OCI-LY1 (cell line): Measurements from ENCODE around the gene SYNE1.
"Not testable (repeated sequence)": the region's sequence is repeated elsewhere in the genome, so short reads cannot be mapped to it uniquely, and the experiment has no call there.

Source experiments
- H2AFZ ChIP-seq: fragments of 200-600 bp; sonication (generic), shearing (Covaris generic); 2 replicates; pipeline ENCODE4 v1.6.0; 2014; ENCODE audit warnings: antibody characterized with exemption, mild to moderate bottlenecking, low read length
- H3F3A ChIP-seq: fragments of 200-600 bp; sonication (generic), shearing (Covaris generic); 2 replicates; pipeline ENCODE4 v1.6.0; 2014; ENCODE audit warnings: mild to moderate bottlenecking, antibody characterized with exemption, low read length, moderate library complexity; ENCODE audit not compliant: insufficient read depth
- H3K27ac ChIP-seq: fragments of 200-600 bp; sonication (generic); 2 replicates; pipeline ENCODE4 v1.5.1; 2014; ENCODE audit warnings: low read length, mixed run types, mild to moderate bottlenecking, low read depth; ENCODE audit not compliant: poor library complexity, severe bottlenecking
- H3K27me3 ChIP-seq: fragments of 200-600 bp; sonication (generic); 2 replicates; pipeline ENCODE4 v1.6.0; 2014; ENCODE audit warnings: antibody characterized with exemption, mild to moderate bottlenecking, low read length, moderate library complexity; ENCODE audit not compliant: insufficient read depth
- H3K36me3 ChIP-seq: fragments of 200-600 bp; sonication (generic); 2 replicates; pipeline ENCODE4 v1.6.1; 2014; ENCODE audit warnings: mild to moderate bottlenecking, antibody characterized with exemption, low read length, moderate library complexity, mixed read lengths; ENCODE audit not compliant: insufficient read depth
- H3K4me1 ChIP-seq: fragments of 200-600 bp; sonication (generic); 2 replicates; pipeline ENCODE4 v1.5.1; 2014; ENCODE audit warnings: mild to moderate bottlenecking, low read length, moderate library complexity; ENCODE audit not compliant: insufficient read depth, severe bottlenecking
- H3K4me2 ChIP-seq: fragments of 200-600 bp; sonication (generic), shearing (Covaris generic); 2 replicates; pipeline ENCODE4 v1.6.1; 2014; ENCODE audit warnings: low read length
- H3K4me3 ChIP-seq: fragments of 200-600 bp; sonication (generic); 2 replicates; pipeline ENCODE4 v1.5.1; 2014; ENCODE audit warnings: low read length, low read depth, mild to moderate bottlenecking, mixed read lengths; ENCODE audit not compliant: poor library complexity, severe bottlenecking
- H3K79me2 ChIP-seq: fragments of 200-600 bp; shearing (Covaris generic); 2 replicates; pipeline ENCODE4 v1.6.1; 2016; ENCODE audit warnings: mixed run types, low read length, mixed read lengths; ENCODE audit not compliant: insufficient read depth
- H3K9ac ChIP-seq: fragments of 200-600 bp; sonication (generic), shearing (Covaris generic); 2 replicates; pipeline ENCODE4 v1.6.1; 2014; ENCODE audit warnings: mild to moderate bottlenecking, low read length, mixed read lengths
- H3K9me2 ChIP-seq: fragments of 200-600 bp; sonication (generic), shearing (Covaris generic); 2 replicates; pipeline ENCODE4 v1.6.1; 2014; ENCODE audit warnings: low read depth, mild to moderate bottlenecking, low read length, mixed read lengths
- H3K9me3 ChIP-seq: fragments of 200-600 bp; shearing (Covaris generic); 2 replicates; pipeline ENCODE4 v1.6.1; 2014; ENCODE audit warnings: low read length, mixed read lengths
- H4K20me1 ChIP-seq: fragments of 200-600 bp; sonication (generic), shearing (Covaris generic); 2 replicates; pipeline ENCODE4 v1.6.0; 2016; ENCODE audit warnings: mild to moderate bottlenecking, low read length; ENCODE audit not compliant: insufficient read depth
- CTCF ChIP-seq: fragments of 200-600 bp; sonication (generic), shearing (Covaris generic); IDR thresholded peaks from 2 replicates; pipeline ENCODE4 v1.5.1; 2017; ENCODE audit warnings: mild to moderate bottlenecking, antibody characterized with exemption, low read length, moderate library complexity, mixed read lengths
- EZH2 ChIP-seq: fragments of 200-600 bp; sonication (generic), shearing (Covaris generic); IDR thresholded peaks from 2 replicates; pipeline ENCODE4 v1.8.0; 2017; ENCODE audit warnings: borderline replicate concordance, mixed run types, mild to moderate bottlenecking, antibody characterized with exemption, low read length, moderate library complexity, mixed read lengths

Gene SYNE1

DNA sequence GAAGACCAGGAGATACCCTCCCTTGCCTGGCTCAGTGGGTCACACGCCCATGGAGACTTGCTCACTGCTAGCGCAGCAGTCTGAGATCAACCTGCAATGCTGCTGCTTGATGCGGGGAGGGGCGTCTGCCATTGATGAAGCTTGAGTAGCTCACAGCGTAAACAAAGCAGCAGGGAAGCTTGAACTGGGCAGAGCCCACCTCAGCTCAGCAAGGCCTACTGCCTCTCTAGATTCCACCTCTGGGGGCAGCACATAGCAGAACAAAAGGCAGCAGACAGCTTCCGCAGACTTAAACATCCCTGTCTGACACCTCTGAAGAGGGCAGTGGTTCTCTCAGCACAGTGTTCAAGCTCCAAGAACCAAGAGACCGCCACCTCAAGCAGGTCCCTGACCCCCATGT is 558.4 kb downstream of the SYNE1 start:
- TF ChIP-seq EZH2 (no peak), CTCF (no peak; the same call in 1 of the 2 replicates)
- H3K36me3 ChIP-seq, result no peaks in the 10 kb centered on the region
- no peak overlapping the region for H3K4me3 ChIP-seq

GRCh38 chr6:152078001-152078400 is 559.2 kb downstream of the SYNE1 start:
- Histone ChIP-seq H3K4me2 (no peak overlapping the region), H4K20me1 (no peaks in the 10 kb centered on the region), H3K9ac (no peak overlapping the region), H3K9me3 (no peaks in the 10 kb centered on the region), H3K9me2 (no peaks in the 10 kb centered on the region), H3K79me2 (no peaks in the 10 kb centered on the region), H3K27me3 (no peaks in the 10 kb centered on the region), H3K4me1 (no peaks in the 10 kb centered on the region), H3F3A (no peaks in the 10 kb centered on the region), H3K36me3 (no peaks in the 10 kb centered on the region), H2AFZ (no peak overlapping the region), H3K27ac (no peak overlapping the region), H3K4me3 (no peak overlapping the region)
- no peak for TF ChIP-seq EZH2
- TF ChIP-seq CTCF, result no peak

More for the DNA sequence above, 558.4 kb downstream of the SYNE1 start:
- Histone ChIP-seq H2AFZ (no peak overlapping the region), H4K20me1 (no peaks in the 10 kb centered on the region), H3K9me3 (no peaks in the 10 kb centered on the region), H3K27me3 (no peaks in the 10 kb centered on the region), H3K79me2 (no peaks in the 10 kb centered on the region), H3F3A (no peaks in the 10 kb centered on the region), H3K9me2 (no peaks in the 10 kb centered on the region), H3K9ac (no peak overlapping the region), H3K27ac (no peak overlapping the region), H3K4me2 (no peak overlapping the region), H3K4me1 (no peaks in the 10 kb centered on the region)

DNA sequence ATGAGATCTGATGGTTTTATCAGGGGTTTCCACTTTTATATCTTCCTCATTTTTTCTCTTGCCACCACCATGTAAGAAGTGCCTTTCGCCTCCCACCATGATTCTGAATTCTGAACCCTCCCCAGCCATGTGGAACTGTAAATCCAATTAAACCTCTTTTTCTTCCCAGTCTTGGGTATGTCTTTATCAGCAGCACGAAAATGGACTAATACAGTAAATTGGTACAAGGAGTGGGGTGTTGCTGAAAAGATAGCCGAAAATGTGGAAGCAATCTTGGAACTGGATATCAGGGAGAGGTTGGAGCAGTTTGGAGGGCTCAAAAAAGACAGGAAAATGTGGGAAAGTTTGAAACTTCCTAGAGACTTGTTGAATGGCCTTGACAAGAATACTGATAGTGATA is 560.9 kb downstream of the SYNE1 start:
- not testable (repeated sequence) for H3K27ac ChIP-seq, H3K36me3 ChIP-seq, H3K9me2 ChIP-seq, H3K4me3 ChIP-seq, H3K4me1 ChIP-seq, H3K79me2 ChIP-seq, H3K9ac ChIP-seq, H3F3A ChIP-seq, H4K20me1 ChIP-seq, H2AFZ ChIP-seq, H3K9me3 ChIP-seq, H3K4me2 ChIP-seq, H3K27me3 ChIP-seq

GRCh38 chr6:152071843-152072242 is 565.3 kb downstream of the SYNE1 start:
- Histone ChIP-seq H2AFZ (no peak overlapping the region), H3K27ac (no peak overlapping the region), H3K9ac (no peak overlapping the region), H3K36me3 (no peaks in the 10 kb centered on the region), H4K20me1 (no peaks in the 10 kb centered on the region), H3K27me3 (no peaks in the 10 kb centered on the region), H3K4me3 (no peak overlapping the region), H3K9me2 (no peaks in the 10 kb centered on the region), H3K4me2 (no peak overlapping the region), H3K4me1 (no peaks in the 10 kb centered on the region), H3K79me2 (no peaks in the 10 kb centered on the region), H3K9me3 (no peaks in the 10 kb centered on the region), H3F3A (no peaks in the 10 kb centered on the region)
- TF ChIP-seq EZH2, result no peak
- TF ChIP-seq CTCF, result no peak
